Brain microvascular endothelial cell (primary cell): ENCODE data around the gene CDH24.

ENCODE experiments used
- DNase-seq: peaks from one replicate; pipeline ENCODE4 v3.0.0-alpha.2; 2020
- H3K27ac ChIP-seq: fragments of 250-450 bp; sonication (Bioruptor Pico); 2 replicates; pipeline ENCODE4 v1.5.1; 2020; ENCODE audit warnings: mild to moderate bottlenecking, moderate library complexity
- H3K27me3 ChIP-seq: fragments of 250-450 bp; sonication (Bioruptor Pico); replicated peaks from 2 replicates; pipeline ENCODE4 v1.5.1; 2020; ENCODE audit warnings: mild to moderate bottlenecking
- H3K36me3 ChIP-seq: fragments of 250-450 bp; sonication (Bioruptor Pico); replicated peaks from 2 replicates; pipeline ENCODE4 v1.5.1; 2020; ENCODE audit warnings: mild to moderate bottlenecking
- H3K4me3 ChIP-seq: 2 replicates; pipeline ENCODE4 v1.5.1; 2011; ENCODE audit warnings: low read depth, mild to moderate bottlenecking, control low read depth, low read length, moderate library complexity
- CTCF ChIP-seq: IDR thresholded peaks from 2 replicates; pipeline ENCODE4 v1.5.1; 2011; ENCODE audit warnings: low read depth, mild to moderate bottlenecking, moderate library complexity, low read length, control low read depth, inconsistent platforms; ENCODE audit errors: missing control alignments
- in situ Hi-C: cut with HindIII; loops from 2 replicates; pipeline ENCODE4 v1.10.0; 2017; ENCODE audit warnings: low sequenced_read_pairs, low pct_ligation_motif_present

The CDH24 gene

DNA sequence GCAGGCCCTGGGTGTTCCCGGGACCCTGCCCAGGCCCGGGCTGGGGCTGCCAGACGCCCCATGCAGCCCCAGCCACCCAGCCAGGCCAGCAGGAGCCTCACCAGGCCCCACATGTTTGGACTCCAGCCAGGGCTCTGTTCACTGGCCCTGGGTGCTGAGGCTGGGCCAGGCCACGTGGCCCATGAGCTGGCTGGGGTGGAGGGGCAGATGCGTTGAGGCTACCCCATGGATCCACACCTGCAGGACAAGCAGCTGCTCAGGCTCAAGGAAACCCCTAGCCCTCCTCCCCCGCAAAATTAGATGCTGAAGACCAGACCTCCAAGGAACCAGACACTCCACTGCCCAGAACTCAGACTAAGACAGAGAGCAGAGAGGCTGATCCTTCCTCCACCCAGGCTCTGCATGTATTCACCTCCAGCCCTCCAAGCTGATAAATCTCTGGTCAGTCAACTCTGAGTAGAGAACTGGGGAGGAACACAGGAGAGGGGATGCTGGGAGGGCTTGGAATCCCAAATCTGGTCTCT lies 1.6 kb downstream of the CDH24 start:
- Histone ChIP-seq H3K4me3 (no peak overlapping the region), H3K36me3 (peaks cover 22% of the 10 kb centered on the region), H3K27ac (no peak overlapping the region), H3K27me3 (no peaks in the 10 kb centered on the region)
- TF ChIP-seq CTCF: no peak
- DNase-seq: no peak
- in situ Hi-C loops: no loop called here

GRCh38 chr14:23055147-23055550 lies 2.2 kb downstream of the CDH24 start:
- Histone ChIP-seq H3K27ac (no peak overlapping the region), H3K36me3 (peaks cover 17% of the 10 kb centered on the region), H3K27me3 (no peaks in the 10 kb centered on the region), H3K4me3 (no peak overlapping the region)
- DNase-seq: no peak
- no peak for TF ChIP-seq CTCF
- in situ Hi-C loops: no loop called here

GRCh38 chr14:23054000-23054811 lies 3.1 kb downstream of the CDH24 start:
- Histone ChIP-seq H3K27me3 (no peaks in the 10 kb centered on the region), H3K27ac (no peak overlapping the region), H3K4me3 (no peak overlapping the region), H3K36me3 (peaks cover 10% of the 10 kb centered on the region)
- peak; percentile 61 for TF ChIP-seq CTCF
- in situ Hi-C loops: no loop called here
- no peak for DNase-seq

DNA sequence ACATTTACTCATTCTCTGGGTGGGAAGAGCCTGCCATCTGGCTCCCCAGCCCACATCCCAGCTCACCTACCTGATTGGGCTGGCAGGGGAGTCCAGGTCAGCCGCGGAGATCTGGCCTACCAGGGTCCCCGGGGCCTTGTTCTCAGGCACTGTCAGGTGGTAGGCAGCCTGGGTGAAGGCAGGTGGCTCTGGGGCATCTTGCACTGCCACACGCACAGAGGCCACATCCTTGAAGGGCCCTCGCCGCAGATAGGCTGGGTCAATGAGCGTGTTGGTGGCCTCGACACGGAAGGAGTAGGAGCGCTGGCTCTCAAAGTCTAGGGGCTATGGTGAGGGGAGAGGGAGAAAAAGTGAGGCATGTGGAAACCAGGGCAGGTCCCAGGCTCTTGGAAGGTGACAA lies 3.9 kb downstream of the CDH24 start:
- TF ChIP-seq CTCF: no peak
- in situ Hi-C loops: no loop called here
- Histone ChIP-seq H3K36me3 (peaks cover 2% of the 10 kb centered on the region), H3K27ac (no peak overlapping the region), H3K4me3 (no peak overlapping the region), H3K27me3 (no peaks in the 10 kb centered on the region)
- no peak for DNase-seq

DNA sequence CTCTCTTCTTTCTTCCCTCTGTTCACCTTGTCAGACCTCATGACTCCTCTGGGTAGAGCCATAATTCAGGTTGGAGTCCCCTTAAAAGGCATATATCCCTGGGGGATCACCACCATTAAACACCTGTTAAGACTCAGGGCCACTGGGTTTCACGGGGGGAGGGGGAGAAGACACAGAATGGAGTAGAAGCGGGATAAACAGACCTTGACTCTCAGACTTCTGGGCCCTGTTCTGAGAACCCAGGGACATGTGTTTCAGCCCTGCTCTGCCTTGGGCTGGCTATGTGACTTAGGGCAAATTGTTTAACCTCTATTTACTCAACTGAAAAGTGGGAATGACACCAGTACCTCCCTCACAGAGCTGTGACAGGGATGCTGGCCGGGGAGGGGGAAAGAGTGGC lies 4.6 kb downstream of the CDH24 start:
- Histone ChIP-seq H3K4me3 (no peak overlapping the region), H3K27ac (no peak overlapping the region), H3K27me3 (no peaks in the 10 kb centered on the region), H3K36me3 (no peaks in the 10 kb centered on the region)
- in situ Hi-C loops: no loop called here
- TF ChIP-seq CTCF: no peak
- no peak for DNase-seq

DNA sequence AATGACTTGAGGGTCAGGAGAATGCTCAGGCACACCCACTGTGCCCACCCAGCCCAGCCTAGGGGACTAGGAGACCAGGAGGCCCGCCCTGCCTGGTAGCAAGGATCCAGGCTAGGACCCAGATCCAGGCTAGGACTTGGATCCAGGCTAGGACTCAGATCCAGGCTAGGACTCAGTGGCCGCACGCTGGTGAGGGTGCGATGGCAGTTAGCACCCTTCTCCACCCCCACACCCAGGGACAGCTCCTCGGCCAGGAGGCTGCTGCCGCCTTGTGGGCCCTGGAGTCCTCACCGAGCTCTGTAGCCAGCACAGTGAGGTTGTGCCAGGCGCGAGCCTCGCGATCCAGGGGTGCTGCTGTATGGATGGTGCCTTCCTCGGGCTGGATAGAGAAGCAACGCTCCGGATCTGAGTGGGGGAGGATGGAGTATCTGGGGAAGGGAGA lies 5.1 kb downstream of the CDH24 start:
- no peak overlapping the region for H3K27ac ChIP-seq
- peak; percentile 58 for TF ChIP-seq CTCF
- no peaks in the 10 kb centered on the region for H3K27me3 ChIP-seq
- in situ Hi-C loops: no loop called here
- H3K4me3 ChIP-seq: no peak overlapping the region
- H3K36me3 ChIP-seq: no peaks in the 10 kb centered on the region
- DNase-seq: no peak
